ENCODE data around the gene CYP8B1.

Gene CYP8B1

GRCh38 chr3:42827654-42828053, 48.0 kb downstream of the CYP8B1 start:
- DNase-seq (ENCODE audit: low read depth in 1 of 2, low spot score in 1 of 2) = no peak

GRCh38 chr3:42827023-42827422, 48.7 kb downstream of the CYP8B1 start:
- no peak for DNase-seq (ENCODE audit: low read depth in 1 of 2, low spot score in 1 of 2)

GRCh38 chr3:42826141-42826540, 49.5 kb downstream of the CYP8B1 start:
- no peak for DNase-seq (ENCODE audit: low read depth in 1 of 2, low spot score in 1 of 2)

- DNase-seq (ENCODE audit: low read depth in 1 of 2, low spot score in 1 of 2) = no peak
These were observed 52.3 kb downstream of the CYP8B1 start for GRCh38 chr3:42823351-42823750.

GRCh38 chr3:42822828-42823227, 52.9 kb downstream of the CYP8B1 start:
- no peak for DNase-seq (ENCODE audit: low read depth in 1 of 2, low spot score in 1 of 2)
